Astrocyte (in vitro differentiated cells and primary cell): ENCODE measurements around the gene OSGIN1. TPM values are rescaled to one million over a fixed set of nuclear protein-coding genes. Genes with fewer than 3 reads are reported as not detected.

Experiments
- DNase-seq: peaks from one replicate; pipeline ENCODE4 v3.0.0-alpha.2; 2010; ENCODE audit warnings: low read depth
- FAIRE-seq: peaks from 2 replicates; lab custom pipeline; 2011; peaks lifted over from hg19 to GRCh38; lab: Jason Lieb, UNC
- H2AFZ ChIP-seq: 2 replicates; pipeline ENCODE4 v1.6.0; 2012; ENCODE audit warnings: low read depth, low read length, inconsistent platforms
- H3K27ac ChIP-seq: 2 replicates; pipeline ENCODE4 v1.5.1; 2011; ENCODE audit warnings: low read depth, low read length, inconsistent platforms
- H3K27me3 ChIP-seq: 2 replicates; pipeline ENCODE4 v1.6.0; 2011; ENCODE audit warnings: low read length, inconsistent platforms; ENCODE audit not compliant: insufficient read depth
- H3K36me3 ChIP-seq: 2 replicates; pipeline ENCODE4 v1.5.1; 2011; ENCODE audit warnings: low read length, inconsistent platforms; ENCODE audit not compliant: insufficient read depth
- H3K4me1 ChIP-seq: 2 replicates; pipeline ENCODE4 v1.5.1; 2011; ENCODE audit warnings: low read length, inconsistent platforms; ENCODE audit not compliant: insufficient read depth
- H3K4me2 ChIP-seq: 2 replicates; pipeline ENCODE4 v1.6.0; 2012; ENCODE audit warnings: low read length, inconsistent platforms
- H3K4me3 ChIP-seq: 2 replicates; pipeline ENCODE4 v1.5.1; 2011; ENCODE audit warnings: low read depth, mild to moderate bottlenecking, low read length, inconsistent platforms; ENCODE audit not compliant: insufficient read depth
- H3K79me2 ChIP-seq: 2 replicates; pipeline ENCODE4 v1.6.0; 2012; ENCODE audit warnings: mild to moderate bottlenecking, low read length, inconsistent platforms; ENCODE audit not compliant: insufficient read depth
- H3K9ac ChIP-seq: 2 replicates; pipeline ENCODE4 v1.6.0; 2012; ENCODE audit warnings: mild to moderate bottlenecking, low read length, inconsistent platforms
- H3K9me3 ChIP-seq: 2 replicates; pipeline ENCODE4 v1.5.1; 2012; ENCODE audit warnings: low read depth, mild to moderate bottlenecking, low read length, inconsistent platforms; ENCODE audit not compliant: insufficient read depth
- H4K20me1 ChIP-seq: 2 replicates; pipeline ENCODE4 v1.6.0; 2012; ENCODE audit warnings: low read length, inconsistent platforms; ENCODE audit not compliant: insufficient read depth
- H3K27ac Mint-ChIP-seq: one replicate; pipeline ENCODE4 v1.8.0; 2021; ENCODE audit warnings: mild to moderate bottlenecking, mixed read lengths; ENCODE audit not compliant: unreplicated experiment
- H3K27me3 Mint-ChIP-seq: one replicate; pipeline ENCODE4 v1.8.0; 2021; ENCODE audit warnings: low read depth, mixed read lengths; ENCODE audit not compliant: unreplicated experiment
- H3K36me3 Mint-ChIP-seq: one replicate; pipeline ENCODE4 v1.8.0; 2021; ENCODE audit warnings: low read depth, mixed read lengths; ENCODE audit not compliant: unreplicated experiment
- H3K4me1 Mint-ChIP-seq: one replicate; pipeline ENCODE4 v1.8.0; 2021; ENCODE audit warnings: low read depth, mixed read lengths; ENCODE audit not compliant: unreplicated experiment
- H3K4me3 Mint-ChIP-seq: one replicate; pipeline ENCODE4 v1.8.0; 2021; ENCODE audit warnings: mild to moderate bottlenecking, moderate library complexity, mixed read lengths; ENCODE audit not compliant: unreplicated experiment
- H3K9me3 Mint-ChIP-seq: one replicate; pipeline ENCODE4 v1.8.0; 2021; ENCODE audit warnings: mild to moderate bottlenecking, mixed read lengths; ENCODE audit not compliant: unreplicated experiment
- EZH2 ChIP-seq: IDR thresholded peaks from 2 replicates; pipeline ENCODE4 v1.6.1; 2012; ENCODE audit warnings: mild to moderate bottlenecking, low read length, inconsistent platforms; ENCODE audit not compliant: insufficient read depth
- total RNA-seq: library from RNA; stranded (reverse); gene quantifications from 2 replicates; pipeline ENCODE4 v1.2.1, GENCODE V29; 2021
- TF ChIP-seq, protein P1 (sequence below): IDR thresholded peaks from 2 replicates; pipeline ENCODE4 v1.5.1; 2011; ENCODE audit warnings: low read depth, mild to moderate bottlenecking, inconsistent platforms, low read length, moderate library complexity; ENCODE audit not compliant: insufficient read depth

Gene OSGIN1
- total RNA-seq, 1 donor from 2014 or later = 0.79 TPM

DNA sequence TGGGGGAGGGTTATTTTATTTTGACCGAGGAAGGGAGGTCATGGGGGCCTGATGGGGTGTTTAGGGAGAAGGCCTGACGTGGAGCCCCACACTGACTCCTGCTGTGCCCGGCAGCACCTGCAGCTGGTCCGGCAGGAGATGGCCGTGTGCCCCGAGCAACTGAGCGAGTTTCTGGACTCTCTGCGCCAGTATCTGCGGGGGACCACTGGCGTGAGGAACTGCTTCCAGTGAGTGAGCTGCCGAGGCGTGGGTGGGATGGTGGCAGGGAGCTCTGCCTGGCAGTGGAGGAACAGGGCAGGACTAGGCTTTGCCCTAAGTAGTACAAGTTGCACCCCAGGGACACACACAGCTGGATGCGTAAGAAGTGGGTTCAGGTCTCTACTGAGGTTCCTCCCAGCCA, 45.1 kb downstream of the OSGIN1 start:
- H2AFZ ChIP-seq = no peak overlapping the region
- Mint-ChIP-seq H3K4me1 (no peaks in the 10 kb centered on the region), H3K27me3 (peaks cover 33% of the 10 kb centered on the region), H3K36me3 (peaks cover under 1% of the 10 kb centered on the region), H3K27ac (no peak overlapping the region), H3K4me3 (no peak overlapping the region), H3K9me3 (no peaks in the 10 kb centered on the region)
- no peaks in the 10 kb centered on the region for H3K79me2 ChIP-seq
- H3K9ac ChIP-seq = no peak overlapping the region
- no peaks in the 10 kb centered on the region for H4K20me1 ChIP-seq
- H3K27me3 ChIP-seq = peaks cover 2% of the 10 kb centered on the region
- no peak overlapping the region for H3K4me3 ChIP-seq
- no peak for FAIRE-seq
- no peak for DNase-seq
- peaks cover 6% of the 10 kb centered on the region for H3K4me1 ChIP-seq
- H3K36me3 ChIP-seq = no peaks in the 10 kb centered on the region
- H3K27ac ChIP-seq = no peak overlapping the region
- H3K9me3 ChIP-seq = no peaks in the 10 kb centered on the region
- TF ChIP-seq EZH2 = no peak
- TF ChIP-seq, protein P1, sequence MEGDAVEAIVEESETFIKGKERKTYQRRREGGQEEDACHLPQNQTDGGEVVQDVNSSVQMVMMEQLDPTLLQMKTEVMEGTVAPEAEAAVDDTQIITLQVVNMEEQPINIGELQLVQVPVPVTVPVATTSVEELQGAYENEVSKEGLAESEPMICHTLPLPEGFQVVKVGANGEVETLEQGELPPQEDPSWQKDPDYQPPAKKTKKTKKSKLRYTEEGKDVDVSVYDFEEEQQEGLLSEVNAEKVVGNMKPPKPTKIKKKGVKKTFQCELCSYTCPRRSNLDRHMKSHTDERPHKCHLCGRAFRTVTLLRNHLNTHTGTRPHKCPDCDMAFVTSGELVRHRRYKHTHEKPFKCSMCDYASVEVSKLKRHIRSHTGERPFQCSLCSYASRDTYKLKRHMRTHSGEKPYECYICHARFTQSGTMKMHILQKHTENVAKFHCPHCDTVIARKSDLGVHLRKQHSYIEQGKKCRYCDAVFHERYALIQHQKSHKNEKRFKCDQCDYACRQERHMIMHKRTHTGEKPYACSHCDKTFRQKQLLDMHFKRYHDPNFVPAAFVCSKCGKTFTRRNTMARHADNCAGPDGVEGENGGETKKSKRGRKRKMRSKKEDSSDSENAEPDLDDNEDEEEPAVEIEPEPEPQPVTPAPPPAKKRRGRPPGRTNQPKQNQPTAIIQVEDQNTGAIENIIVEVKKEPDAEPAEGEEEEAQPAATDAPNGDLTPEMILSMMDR = no peak
- H3K4me2 ChIP-seq = no peak overlapping the region

GRCh38 chr16:84000989-84001642, 48.1 kb downstream of the OSGIN1 start:
- Mint-ChIP-seq H3K36me3 (peaks cover 1% of the 10 kb centered on the region), H3K9me3 (no peaks in the 10 kb centered on the region), H3K4me1 (no peaks in the 10 kb centered on the region), H3K27ac (no peak overlapping the region), H3K27me3 (peaks cover 51% of the 10 kb centered on the region), H3K4me3 (no peak overlapping the region)
- DNase-seq = no peak
- Histone ChIP-seq H3K9ac (no peak overlapping the region), H3K4me3 (no peak overlapping the region), H3K36me3 (no peaks in the 10 kb centered on the region), H3K27ac (no peak overlapping the region), H4K20me1 (no peaks in the 10 kb centered on the region), H3K27me3 (peaks cover 11% of the 10 kb centered on the region), H3K4me2 (no peak overlapping the region), H3K9me3 (no peaks in the 10 kb centered on the region), H3K79me2 (no peaks in the 10 kb centered on the region), H2AFZ (no peak overlapping the region), H3K4me1 (peaks cover 1% of the 10 kb centered on the region)
- no peak for FAIRE-seq
- TF ChIP-seq, protein P1 = no peak
- no peak for TF ChIP-seq EZH2

- no peaks in the 10 kb centered on the region for H3K9me3 ChIP-seq
- DNase-seq (no peak), FAIRE-seq (no peak)
- Mint-ChIP-seq H3K36me3 (peaks cover 1% of the 10 kb centered on the region), H3K4me1 (no peaks in the 10 kb centered on the region), H3K27me3 (peaks cover 52% of the 10 kb centered on the region), H3K27ac (no peak overlapping the region), H3K4me3 (no peak overlapping the region), H3K9me3 (no peaks in the 10 kb centered on the region)
- H3K4me1 ChIP-seq = no peaks in the 10 kb centered on the region
- peaks cover 14% of the 10 kb centered on the region for H3K27me3 ChIP-seq
- no peak overlapping the region for H3K9ac ChIP-seq
- H3K4me2 ChIP-seq = no peak overlapping the region
- H2AFZ ChIP-seq = no peak overlapping the region
- TF ChIP-seq, protein P1 = no peak
- no peaks in the 10 kb centered on the region for H3K79me2 ChIP-seq
- H3K4me3 ChIP-seq = no peak overlapping the region
- no peaks in the 10 kb centered on the region for H3K36me3 ChIP-seq
- no peak overlapping the region for H3K27ac ChIP-seq
- H4K20me1 ChIP-seq = no peaks in the 10 kb centered on the region
Observed at GRCh38 chr16:84001726-84002125, 48.7 kb downstream of the OSGIN1 start.
